C4-2B (cell line): ENCODE results near the gene SERPINF2.

Experiments used
- ZFX ChIP-seq: fragments of 450-650 bp; IDR thresholded peaks from 2 replicates; pipeline ENCODE4 v1.6.1; 2017
- TF ChIP-seq, protein P1 (sequence below): fragments of 450-650 bp; conservative IDR thresholded peaks from 2 replicates; pipeline ENCODE4 v1.5.1; 2017; ENCODE audit warnings: mild to moderate bottlenecking

- TF ChIP-seq, protein P1, sequence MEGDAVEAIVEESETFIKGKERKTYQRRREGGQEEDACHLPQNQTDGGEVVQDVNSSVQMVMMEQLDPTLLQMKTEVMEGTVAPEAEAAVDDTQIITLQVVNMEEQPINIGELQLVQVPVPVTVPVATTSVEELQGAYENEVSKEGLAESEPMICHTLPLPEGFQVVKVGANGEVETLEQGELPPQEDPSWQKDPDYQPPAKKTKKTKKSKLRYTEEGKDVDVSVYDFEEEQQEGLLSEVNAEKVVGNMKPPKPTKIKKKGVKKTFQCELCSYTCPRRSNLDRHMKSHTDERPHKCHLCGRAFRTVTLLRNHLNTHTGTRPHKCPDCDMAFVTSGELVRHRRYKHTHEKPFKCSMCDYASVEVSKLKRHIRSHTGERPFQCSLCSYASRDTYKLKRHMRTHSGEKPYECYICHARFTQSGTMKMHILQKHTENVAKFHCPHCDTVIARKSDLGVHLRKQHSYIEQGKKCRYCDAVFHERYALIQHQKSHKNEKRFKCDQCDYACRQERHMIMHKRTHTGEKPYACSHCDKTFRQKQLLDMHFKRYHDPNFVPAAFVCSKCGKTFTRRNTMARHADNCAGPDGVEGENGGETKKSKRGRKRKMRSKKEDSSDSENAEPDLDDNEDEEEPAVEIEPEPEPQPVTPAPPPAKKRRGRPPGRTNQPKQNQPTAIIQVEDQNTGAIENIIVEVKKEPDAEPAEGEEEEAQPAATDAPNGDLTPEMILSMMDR = no peak
- no peak for TF ChIP-seq ZFX
Measured at GRCh38 chr17:1783271-1783670, 40.6 kb downstream of the SERPINF2 start.
